ENCODE measurements around the gene ADGRG4.

DNA sequence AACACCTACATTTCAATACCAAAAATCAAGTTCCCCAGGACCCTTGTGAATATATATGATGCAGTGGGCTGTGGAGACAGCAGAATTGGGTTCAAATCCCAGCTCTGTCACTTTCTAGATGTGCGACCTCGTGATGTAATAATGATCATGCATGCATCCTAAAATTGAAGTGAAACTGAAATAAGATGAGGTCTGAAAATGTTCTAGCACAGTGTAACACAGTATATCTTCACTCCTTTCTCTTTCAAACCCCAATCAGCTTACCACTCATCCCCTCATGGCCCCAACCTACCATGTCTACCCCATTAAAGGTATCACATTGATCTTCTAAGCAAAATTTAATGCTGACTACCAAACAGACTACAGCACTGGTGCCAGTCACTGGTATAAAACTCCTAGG is 117.0 kb downstream of the ADGRG4 start:
- TF ChIP-seq SIN3A (IDR thresholded peaks at IDR 0.05; ENCODE audit: borderline replicate concordance, insufficient read depth, low read depth, low read length), result no peak
- no peak for TF ChIP-seq CTCF (IDR thresholded peaks at IDR 0.05)
